GOT3 (cell line): ENCODE measurements around the gene LEFTY1.
"Not testable (repeated sequence)": the region's sequence is repeated elsewhere in the genome, so short reads cannot be mapped to it uniquely, and the experiment has no call there.

Experiments
- DNase-seq: peaks from one replicate; lab custom pipeline; 2025; ENCODE audit warnings: mixed read lengths; lab: John Stamatoyannopoulos, UW

The LEFTY1 gene

GRCh38 chr1:225888898-225889601 lies at the start of gene LEFTY1:
Gene LEFTY1, minus strand, starts transcription at chr1:225889146. Its CDS starts 80 bp downstream, at chr1:225889066.
- DNase-seq: no peak

- DNase-seq: no peak
These were observed 48.4 kb upstream of the LEFTY1 start for GRCh38 chr1:225937048-225937968.

- no peak for DNase-seq
These were observed 47.6 kb upstream of the LEFTY1 start for GRCh38 chr1:225936523-225936922.

- DNase-seq: not testable (repeated sequence)
These were observed 47.1 kb upstream of the LEFTY1 start for GRCh38 chr1:225936086-225936485.

- no peak for DNase-seq
These were observed 45.8 kb upstream of the LEFTY1 start for GRCh38 chr1:225934711-225935110.

- no peak for DNase-seq
These were observed 44.1 kb upstream of the LEFTY1 start for GRCh38 chr1:225933072-225933471.

GRCh38 chr1:225931270-225932136 lies 42.6 kb upstream of the LEFTY1 start:
- no peak for DNase-seq

GRCh38 chr1:225930566-225930965 lies 41.6 kb upstream of the LEFTY1 start:
- DNase-seq: no peak

- DNase-seq: not testable (repeated sequence)
These were observed 40.5 kb upstream of the LEFTY1 start for GRCh38 chr1:225929462-225929861.

GRCh38 chr1:225928186-225929175 lies 39.5 kb upstream of the LEFTY1 start:
- no peak for DNase-seq

- no peak for DNase-seq
These were observed 37.7 kb upstream of the LEFTY1 start for GRCh38 chr1:225926551-225927113.

GRCh38 chr1:225923692-225924555 lies 35.0 kb upstream of the LEFTY1 start, which contains the start of gene PYCR2:
Gene PYCR2, minus strand, starts transcription at chr1:225924250. Its CDS starts 140 bp downstream, at chr1:225924110.
- DNase-seq: peak; percentile 84

- no peak for DNase-seq
These were observed 34.4 kb upstream of the LEFTY1 start for GRCh38 chr1:225923381-225923691.

GRCh38 chr1:225921734-225922709 lies 33.1 kb upstream of the LEFTY1 start:
- no peak for DNase-seq

GRCh38 chr1:225919906-225920305 lies 31.0 kb upstream of the LEFTY1 start:
- no peak for DNase-seq

GRCh38 chr1:225918280-225918679 lies 29.3 kb upstream of the LEFTY1 start:
- no peak for DNase-seq

GRCh38 chr1:225917536-225917935 lies 28.6 kb upstream of the LEFTY1 start:
- no peak for DNase-seq

GRCh38 chr1:225917101-225917500 lies 28.2 kb upstream of the LEFTY1 start:
- no peak for DNase-seq
